ENCODE data around the gene CYGB.

- TF ChIP-seq GMEB1 (CRISPR knock-in tag; IDR thresholded peaks at IDR 0.05): no peak
- no peak for TF ChIP-seq SREBF2 (CRISPR knock-in tag; IDR thresholded peaks at IDR 0.05)
Observed at GRCh38 chr17:76524598-76525512, 12.7 kb downstream of the CYGB start.

All from K562 (cell line).